H1 (cell line): Measurements from ENCODE around the gene TSG101. TPM values are rescaled to one million over a fixed set of nuclear protein-coding genes. Genes with fewer than 3 reads are reported as not detected.

ENCODE experiments used
- CTCF ChIA-PET: fragments of 300-600 bp; sonication (Branson Sonifier 250); formaldehyde crosslinking; loops from one replicate; lab custom pipeline; 2021; ENCODE audit not compliant: partially characterized antibody; lab: Charles Lee
- POLR2A ChIA-PET: fragments of 300-600 bp; sonication (Branson Sonifier 250); formaldehyde crosslinking; loops from one replicate; lab custom pipeline; 2021; ENCODE audit warnings: inconsistent platforms; ENCODE audit not compliant: partially characterized antibody; lab: Charles Lee
- DNase-seq, 2 experiments: peaks; one replicate each; pipeline versions ENCODE4 v3.0.0 to v3.0.0-alpha.2; 2010 to 2022; ENCODE audit warnings: low spot score in 2 of 2, low read depth in 1 of 2, mixed read lengths in 1 of 2
- FAIRE-seq: peaks from 2 replicates; lab custom pipeline; 2011; peaks lifted over from hg19 to GRCh38; lab: Jason Lieb, UNC
- H2AFZ ChIP-seq: 2 replicates; pipeline ENCODE4 v1.8.1; 2012; ENCODE audit warnings: low read length, inconsistent platforms
- H2AK5ac ChIP-seq: 2 replicates; pipeline ENCODE4 v1.6.1; 2013; ENCODE audit warnings: low read depth, low read length
- H2BK120ac ChIP-seq: replicated peaks from 2 replicates; pipeline ENCODE3; 2013; ENCODE audit warnings: low read depth, low read length, inconsistent platforms
- H2BK12ac ChIP-seq: 2 replicates; pipeline ENCODE4 v1.6.1; 2013; ENCODE audit warnings: low read depth, low read length
- H2BK15ac ChIP-seq: 2 replicates; pipeline ENCODE4 v1.6.1; 2013; ENCODE audit warnings: low read length
- H2BK20ac ChIP-seq: 2 replicates; pipeline ENCODE4 v1.6.1; 2013; ENCODE audit warnings: low read length
- H2BK5ac ChIP-seq: 2 replicates; pipeline ENCODE4 v1.6.1; 2013; ENCODE audit warnings: low read depth, low read length
- H3K14ac ChIP-seq: 2 replicates; pipeline ENCODE4 v1.6.1; 2013; ENCODE audit warnings: inconsistent platforms; ENCODE audit not compliant: insufficient read length
- H3K18ac ChIP-seq: 2 replicates; pipeline ENCODE4 v1.6.1; 2013; ENCODE audit warnings: low read length; ENCODE audit errors: extremely low read depth
- H3K23ac ChIP-seq: 2 replicates; pipeline ENCODE4 v1.6.1; 2013; ENCODE audit warnings: inconsistent platforms; ENCODE audit not compliant: insufficient read length
- H3K23me2 ChIP-seq: 2 replicates; pipeline ENCODE4 v1.6.1; 2013; ENCODE audit warnings: low read depth, low read length
- H3K27ac ChIP-seq: 2 replicates; pipeline ENCODE4 v1.6.1; 2011; ENCODE audit warnings: low read depth, low read length, inconsistent platforms
- H3K27me3 ChIP-seq, 4 experiments: replicated peaks in 1 of 4; 1 replicate in 1 of 4; 2 replicates in 3 of 4; pipeline versions ENCODE4 v1.6.1 to v1.8.1; 2011 to 2013; ENCODE audit warnings: low read length in 3 of 4, mild to moderate bottlenecking in 3 of 4, inconsistent platforms in 2 of 4, mixed read lengths in 2 of 4, moderate library complexity in 1 of 4; ENCODE audit not compliant: control insufficient read depth in 3 of 4, insufficient read depth in 3 of 4; ENCODE audit errors: extremely low read depth in 1 of 4
- H3K36me3 ChIP-seq, 4 experiments: 2 replicates each; pipeline versions ENCODE4 v1.6.1 to v1.8.1; 2011 to 2013; ENCODE audit warnings: mild to moderate bottlenecking in 4 of 4, low read length in 3 of 4, moderate library complexity in 2 of 4, control low read depth in 1 of 4, inconsistent platforms in 1 of 4; ENCODE audit not compliant: insufficient read depth in 4 of 4, control insufficient read depth in 2 of 4
- H3K4ac ChIP-seq: replicated peaks from 2 replicates; pipeline ENCODE3; 2013; ENCODE audit warnings: low read length, low read depth, mixed read lengths, inconsistent platforms; ENCODE audit not compliant: insufficient read length
- H3K4me1 ChIP-seq, 4 experiments: replicated peaks in 1 of 4; 1 replicate in 1 of 4; 2 replicates in 3 of 4; pipeline versions ENCODE4 v1.6.1 to v1.8.1; 2011 to 2013; ENCODE audit warnings: low read length in 3 of 4, inconsistent platforms in 2 of 4, mixed read lengths in 1 of 4; ENCODE audit not compliant: insufficient read depth in 4 of 4, control insufficient read depth in 3 of 4
- H3K4me2 ChIP-seq, 2 experiments: 2 replicates each; pipeline versions ENCODE4 v1.6.1 to v1.8.1; 2011 to 2013; ENCODE audit warnings: low read depth in 2 of 2, low read length in 2 of 2, control low read depth in 1 of 2, inconsistent platforms in 1 of 2, mild to moderate bottlenecking in 1 of 2; ENCODE audit not compliant: insufficient read depth in 1 of 2
- H3K4me3 ChIP-seq, 4 experiments: fragments of 200-600, 300-600 bp in 1 of 4; sonication (generic), shearing (Covaris generic), sonication (Bioruptor Twin) in 1 of 4; 2 replicates each; pipeline versions ENCODE4 v1.5.1 to v1.8.1; 2011 to 2016; ENCODE audit warnings: low read length in 4 of 4, low read depth in 3 of 4, control low read depth in 2 of 4, inconsistent platforms in 2 of 4, mild to moderate bottlenecking in 2 of 4, mixed read lengths in 1 of 4, moderate library complexity in 1 of 4; ENCODE audit not compliant: insufficient read depth in 2 of 4; ENCODE audit errors: extremely low read depth in 1 of 4
- H3K56ac ChIP-seq: replicated peaks from 2 replicates; pipeline ENCODE3; 2013; ENCODE audit warnings: low read depth, mild to moderate bottlenecking, mixed read lengths, low read length, inconsistent platforms; ENCODE audit not compliant: insufficient read length
- H3K79me1 ChIP-seq: 2 replicates; pipeline ENCODE4 v1.6.1; 2013; ENCODE audit warnings: low read depth, low read length, control low read depth
- H3K79me2 ChIP-seq, 2 experiments: 2 replicates each; pipeline versions ENCODE4 v1.6.1 to v1.8.1; 2012 to 2013; ENCODE audit warnings: low read length in 2 of 2, mild to moderate bottlenecking in 2 of 2, inconsistent platforms in 1 of 2; ENCODE audit not compliant: insufficient read depth in 2 of 2, control insufficient read depth in 1 of 2
- H3K9ac ChIP-seq, 4 experiments: replicated peaks in 1 of 4; 1 replicate in 1 of 4; 2 replicates in 3 of 4; pipeline versions ENCODE4 v1.6.1 to v1.8.1; 2011 to 2013; ENCODE audit warnings: low read depth in 3 of 4, low read length in 3 of 4, control low read depth in 2 of 4, mild to moderate bottlenecking in 2 of 4, moderate library complexity in 2 of 4, inconsistent platforms in 1 of 4; ENCODE audit errors: extremely low read depth in 1 of 4
- H3K9me3 ChIP-seq, 2 experiments: 2 replicates each; pipeline versions ENCODE4 v1.6.1 to v1.8.1; 2012 to 2013; ENCODE audit warnings: mild to moderate bottlenecking in 2 of 2, moderate library complexity in 2 of 2, control low read depth in 1 of 2, inconsistent platforms in 1 of 2, low read depth in 1 of 2, low read length in 1 of 2, mixed read lengths in 1 of 2; ENCODE audit not compliant: insufficient read depth in 2 of 2
- H4K20me1 ChIP-seq, 2 experiments: replicated peaks in 1 of 2; 2 replicates each; pipeline versions ENCODE3 to v1.8.1; 2011 to 2013; ENCODE audit warnings: inconsistent platforms in 2 of 2, low read length in 2 of 2, mild to moderate bottlenecking in 1 of 2; ENCODE audit not compliant: insufficient read depth in 2 of 2, control insufficient read depth in 1 of 2
- H4K5ac ChIP-seq: 2 replicates; pipeline ENCODE4 v1.6.1; 2013; ENCODE audit warnings: low read length, low read depth, mixed read lengths, inconsistent platforms; ENCODE audit not compliant: insufficient read length
- H4K8ac ChIP-seq: 2 replicates; pipeline ENCODE4 v1.8.0; 2013; ENCODE audit warnings: mild to moderate bottlenecking, moderate library complexity, low read length, inconsistent platforms; ENCODE audit not compliant: insufficient read depth; ENCODE audit errors: extremely low read depth
- H4K91ac ChIP-seq: replicated peaks from 2 replicates; pipeline ENCODE3; 2013; ENCODE audit warnings: low read length, mixed read lengths, inconsistent platforms; ENCODE audit not compliant: insufficient read length
- CBX5 ChIP-seq: fragments of 300-800, 300-1000 bp; sonication (generic); IDR thresholded peaks from 2 replicates; pipeline ENCODE4 v1.7.1; 2016; ENCODE audit warnings: antibody characterized with exemption, low read length, low read depth
- EP300 ChIP-seq, 2 experiments: IDR thresholded peaks; 1 replicate in 1 of 2; 2 replicates in 1 of 2; pipeline ENCODE4 v1.6.1; 2011 to 2012; ENCODE audit warnings: low read depth in 2 of 2, low read length in 2 of 2, mild to moderate bottlenecking in 2 of 2, borderline replicate concordance in 1 of 2, inconsistent platforms in 1 of 2, moderate library complexity in 1 of 2
- GABPA ChIP-seq: IDR thresholded peaks from 2 replicates; pipeline ENCODE4 v1.6.1; 2011; ENCODE audit warnings: mild to moderate bottlenecking, low read length, moderate library complexity, borderline replicate concordance; ENCODE audit not compliant: insufficient read depth
- GTF2F1 ChIP-seq: IDR thresholded peaks from 2 replicates; pipeline ENCODE4 v1.6.1; 2012; ENCODE audit warnings: low read depth, low read length, improper control_type of control experiment, borderline replicate concordance
- KDM5A ChIP-seq: fragments of 200-600 bp; IDR thresholded peaks from 2 replicates; pipeline ENCODE4 v1.7.1; 2012; ENCODE audit warnings: mild to moderate bottlenecking, low read length, inconsistent platforms, mixed read lengths
- MAFK ChIP-seq: IDR thresholded peaks from 2 replicates; pipeline ENCODE4 v1.6.1; 2012; ENCODE audit warnings: low read depth, mild to moderate bottlenecking, improper control_type of control experiment, low read length
- NRF1 ChIP-seq: IDR thresholded peaks from 2 replicates; pipeline ENCODE4 v1.6.1; 2011; ENCODE audit warnings: mild to moderate bottlenecking, low read depth, low read length, improper control_type of control experiment
- POU5F1 ChIP-seq: IDR thresholded peaks from 2 replicates; pipeline ENCODE4 v1.6.1; 2011; ENCODE audit warnings: low read depth, mild to moderate bottlenecking, low read length, moderate library complexity
- RAD21 ChIP-seq, 2 experiments: IDR thresholded peaks in 1 of 2; conservative IDR thresholded peaks in 1 of 2; 2 replicates each; pipeline ENCODE4 v1.6.1; 2011; ENCODE audit warnings: low read depth in 2 of 2, low read length in 2 of 2, improper control_type of control experiment in 1 of 2, inconsistent platforms in 1 of 2, mild to moderate bottlenecking in 1 of 2, moderate library complexity in 1 of 2
- RBBP5 ChIP-seq: IDR thresholded peaks from 2 replicates; pipeline ENCODE4 v1.7.1; 2012; ENCODE audit warnings: low read depth, mild to moderate bottlenecking, inconsistent platforms, low read length, moderate library complexity, borderline replicate concordance
- TAF1 ChIP-seq: IDR thresholded peaks from 2 replicates; pipeline ENCODE4 v1.6.1; 2011; ENCODE audit warnings: mild to moderate bottlenecking, low read depth, low read length
- polyA plus RNA-seq, 7 experiments: library from polyadenylated mRNA; depleted of rRNA in 3 of 7; stranded (reverse) in 5 of 7; unstranded in 2 of 7; fragments of >200 nt in 5 of 7; fragments of 200-250 nt in 2 of 7; gene quantifications; 1 replicate in 5 of 7; 2 replicates in 1 of 7; 4 replicates in 1 of 7; pipeline versions ENCODE4 v1.2.1 to v1.2.3, GENCODE V29; 2011 to 2013; ENCODE audit warnings: missing spikeins in 2 of 7, mixed read lengths in 2 of 7
- total RNA-seq: library from RNA; stranded (reverse); fragmentation: NEBNext Ultra II Directional; extraction: Animal tissue kit (Norgen Biotek cat#: 25700); gene quantifications from 2 replicates; pipeline ENCODE4 v1.2.1, GENCODE V29; 2021
- TF ChIP-seq, protein P1 (sequence below), 3 experiments: IDR thresholded peaks; 1 replicate in 2 of 3; 2 replicates in 1 of 3; pipeline versions ENCODE4 v1.5.1 to v1.6.1; 2011; ENCODE audit warnings: low read length in 3 of 3, mild to moderate bottlenecking in 3 of 3, inconsistent platforms in 2 of 3, low read depth in 1 of 3, moderate library complexity in 1 of 3; ENCODE audit not compliant: insufficient read depth in 1 of 3; ENCODE audit errors: control extremely low read depth in 1 of 3

TSG101 gene
- total and polyA plus RNA-seq, 2 of the 8 experiments (the other 6 are each of a cell fraction or from before 2014, with no cell fraction given) = 50.8 to 151 TPM

DNA sequence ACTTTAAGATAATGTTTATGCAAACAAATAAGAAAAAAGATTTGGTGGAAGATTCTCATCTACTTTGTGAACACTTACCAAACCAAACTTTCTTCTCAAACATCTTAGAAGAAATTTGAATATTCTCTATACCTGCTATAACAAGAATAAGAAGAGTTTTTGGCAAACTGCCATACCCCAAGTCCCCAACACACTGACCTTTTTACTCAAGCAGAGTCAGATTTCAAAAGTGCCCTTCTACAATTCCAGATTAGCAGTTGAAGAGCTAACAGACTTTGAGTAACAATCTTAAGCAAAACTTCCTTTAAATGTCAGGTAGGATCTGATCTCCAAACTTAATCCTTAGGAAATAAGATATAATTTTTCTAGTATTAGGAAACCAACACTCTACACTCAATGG, 33.9 kb downstream of the TSG101 start:
- Histone ChIP-seq H2BK120ac (no peak overlapping the region), H3K18ac (no peak overlapping the region), H3K9me3 (no peaks in the 10 kb centered on the region), H3K79me2 (no peaks in the 10 kb centered on the region), H4K20me1 (no peaks in the 10 kb centered on the region), H2BK15ac (no peak overlapping the region), H3K4me2 (no peak overlapping the region), H2BK20ac (no peak overlapping the region), H2AFZ (no peak overlapping the region), H3K23me2 (no peaks in the 10 kb centered on the region), H2BK12ac (no peak overlapping the region), H4K5ac (no peak overlapping the region), H3K14ac (no peak overlapping the region), H3K27ac (no peak overlapping the region), H3K9ac (no peak overlapping the region), H4K91ac (no peak overlapping the region), H2AK5ac (no peak overlapping the region), H2BK5ac (no peak overlapping the region), H3K4me3 (no peak overlapping the region), H3K27me3 (no peaks in the 10 kb centered on the region), H3K79me1 (no peaks in the 10 kb centered on the region; the same call in 1 of the 2 replicates), H3K36me3 (peaks cover 0 to 27% (median 7%) of the 10 kb centered on the region in 4 experiments; a peak in 4 of 8 replicates), H3K56ac (no peak overlapping the region), H3K4me1 (no peaks in the 10 kb centered on the region), H3K4ac (no peak overlapping the region), H4K8ac (no peak overlapping the region), H3K23ac (no peak overlapping the region)
- CTCF ChIA-PET = no interaction called here
- FAIRE-seq (no peak), DNase-seq (no peak)
- no peak for TF ChIP-seq TAF1
- no peak for TF ChIP-seq CBX5
- TF ChIP-seq KDM5A = no peak
- no peak for TF ChIP-seq EP300 (IDR thresholded peaks at IDR 0.05; ENCODE audit: borderline replicate concordance in 1 of 2, low read depth in 2 of 2, low read length in 2 of 2)
- no peak for TF ChIP-seq NRF1
- no peak for TF ChIP-seq POU5F1
- TF ChIP-seq RAD21 (IDR thresholded peaks at IDR 0.05 in 1 of 2, conservative IDR thresholded peaks at IDR 0.05 in 1 of 2; ENCODE audit: low read depth in 2 of 2, low read length in 2 of 2) = no peak
- no peak for TF ChIP-seq RBBP5
- TF ChIP-seq, protein P1, sequence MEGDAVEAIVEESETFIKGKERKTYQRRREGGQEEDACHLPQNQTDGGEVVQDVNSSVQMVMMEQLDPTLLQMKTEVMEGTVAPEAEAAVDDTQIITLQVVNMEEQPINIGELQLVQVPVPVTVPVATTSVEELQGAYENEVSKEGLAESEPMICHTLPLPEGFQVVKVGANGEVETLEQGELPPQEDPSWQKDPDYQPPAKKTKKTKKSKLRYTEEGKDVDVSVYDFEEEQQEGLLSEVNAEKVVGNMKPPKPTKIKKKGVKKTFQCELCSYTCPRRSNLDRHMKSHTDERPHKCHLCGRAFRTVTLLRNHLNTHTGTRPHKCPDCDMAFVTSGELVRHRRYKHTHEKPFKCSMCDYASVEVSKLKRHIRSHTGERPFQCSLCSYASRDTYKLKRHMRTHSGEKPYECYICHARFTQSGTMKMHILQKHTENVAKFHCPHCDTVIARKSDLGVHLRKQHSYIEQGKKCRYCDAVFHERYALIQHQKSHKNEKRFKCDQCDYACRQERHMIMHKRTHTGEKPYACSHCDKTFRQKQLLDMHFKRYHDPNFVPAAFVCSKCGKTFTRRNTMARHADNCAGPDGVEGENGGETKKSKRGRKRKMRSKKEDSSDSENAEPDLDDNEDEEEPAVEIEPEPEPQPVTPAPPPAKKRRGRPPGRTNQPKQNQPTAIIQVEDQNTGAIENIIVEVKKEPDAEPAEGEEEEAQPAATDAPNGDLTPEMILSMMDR (IDR thresholded peaks at IDR 0.05; ENCODE audit: control extremely low read depth in 1 of 3, insufficient read depth in 1 of 3, low read depth in 1 of 3, low read length in 3 of 3) = no peak
- TF ChIP-seq GABPA = no peak
- TF ChIP-seq GTF2F1 = no peak
- TF ChIP-seq MAFK = no peak
- POLR2A ChIA-PET = interaction anchor here (1.4 to 1.7 kb wide), 3 partner anchors 10 to 34 kb away, joined by 3 to 4 read pairs (median 3); partner anchors contain the start of gene TSG101
